HG02571 (cell line): ENCODE measurements around the gene VSIG8.

Source experiments
- ATAC-seq: cut with Tn5 transposase; IDR thresholded peaks from one replicate; pipeline ENCODE4 v1.9.1; 2021; ENCODE audit warnings: mild to moderate bottlenecking, moderate library complexity; ENCODE audit not compliant: unreplicated experiment

VSIG8 gene

DNA sequence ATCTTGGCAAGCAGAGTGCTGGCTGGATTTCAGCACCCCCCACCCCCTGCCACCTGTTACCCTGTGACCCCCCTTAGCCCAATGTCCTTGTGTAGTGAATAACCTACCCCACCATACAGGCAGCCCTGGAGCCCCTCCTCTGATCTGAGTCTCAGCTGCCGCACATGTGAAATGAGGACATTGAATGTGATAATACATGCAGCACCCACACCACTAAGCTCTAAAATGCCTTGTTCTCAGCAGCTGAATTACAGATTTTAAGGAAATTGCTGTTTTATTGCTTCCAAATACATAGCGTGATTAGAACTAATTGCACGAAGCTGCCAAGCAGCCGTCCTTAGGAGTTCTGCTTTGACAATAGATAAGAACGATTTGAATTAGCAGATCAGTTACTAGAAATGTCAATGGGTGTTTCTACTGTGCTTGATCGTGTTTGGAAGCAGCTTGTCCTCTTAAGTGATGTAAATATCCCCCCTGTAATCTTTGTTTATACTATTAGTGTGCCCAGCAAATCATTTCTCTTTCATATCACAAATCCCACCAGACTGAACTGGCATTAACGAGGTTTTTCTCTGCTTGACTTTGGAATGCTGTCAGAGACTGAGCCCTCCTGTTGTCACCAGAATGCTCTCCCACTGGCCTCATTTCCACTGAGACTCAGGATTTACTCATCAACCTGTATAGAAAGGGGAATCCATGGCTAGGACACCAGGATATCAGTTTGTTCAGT lies 30.9 kb downstream of the VSIG8 start:
- no peak for ATAC-seq

DNA sequence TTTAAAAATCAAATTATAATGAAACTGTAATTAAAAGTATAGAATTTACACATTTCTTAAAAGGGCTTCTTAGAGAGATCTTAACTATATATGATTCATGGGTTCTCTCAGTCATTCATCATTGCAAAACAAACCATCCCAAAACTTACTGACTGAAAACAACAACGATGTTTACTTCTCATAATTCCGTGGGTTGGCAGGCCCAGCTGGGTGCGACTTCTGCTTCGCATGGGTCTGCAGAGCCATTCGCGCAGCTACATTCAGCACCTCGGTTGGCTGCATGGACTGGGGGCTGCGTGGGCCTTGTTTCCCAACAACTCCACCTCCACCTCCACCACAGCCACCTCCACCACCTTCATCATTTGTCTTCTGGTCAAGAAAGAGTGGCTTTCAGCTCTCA lies 31.7 kb downstream of the VSIG8 start:
- no peak for ATAC-seq

DNA sequence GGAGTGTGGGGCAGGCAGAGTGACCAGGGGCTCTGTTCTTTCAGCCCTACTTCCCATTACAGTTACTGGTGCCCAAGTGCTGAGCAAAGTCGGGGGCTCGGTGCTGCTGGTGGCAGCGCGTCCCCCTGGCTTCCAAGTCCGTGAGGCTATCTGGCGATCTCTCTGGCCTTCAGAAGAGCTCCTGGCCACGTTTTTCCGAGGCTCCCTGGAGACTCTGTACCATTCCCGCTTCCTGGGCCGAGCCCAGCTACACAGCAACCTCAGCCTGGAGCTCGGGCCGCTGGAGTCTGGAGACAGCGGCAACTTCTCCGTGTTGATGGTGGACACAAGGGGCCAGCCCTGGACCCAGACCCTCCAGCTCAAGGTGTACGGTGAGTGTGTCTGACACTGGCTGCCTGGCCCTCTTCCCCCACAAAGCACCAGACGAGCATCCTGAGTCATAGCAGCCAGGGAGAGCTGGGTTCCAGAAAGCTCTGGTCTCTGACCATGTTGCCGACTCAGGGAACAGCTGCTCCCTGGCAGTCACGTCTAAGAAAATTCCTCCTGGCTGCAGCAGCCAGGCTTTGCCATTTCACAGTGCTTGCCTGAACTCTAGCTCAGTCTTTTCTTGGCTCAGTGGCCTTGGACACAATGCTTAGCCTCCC lies 32.5 kb downstream of the VSIG8 start:
- ATAC-seq, result no peak

DNA sequence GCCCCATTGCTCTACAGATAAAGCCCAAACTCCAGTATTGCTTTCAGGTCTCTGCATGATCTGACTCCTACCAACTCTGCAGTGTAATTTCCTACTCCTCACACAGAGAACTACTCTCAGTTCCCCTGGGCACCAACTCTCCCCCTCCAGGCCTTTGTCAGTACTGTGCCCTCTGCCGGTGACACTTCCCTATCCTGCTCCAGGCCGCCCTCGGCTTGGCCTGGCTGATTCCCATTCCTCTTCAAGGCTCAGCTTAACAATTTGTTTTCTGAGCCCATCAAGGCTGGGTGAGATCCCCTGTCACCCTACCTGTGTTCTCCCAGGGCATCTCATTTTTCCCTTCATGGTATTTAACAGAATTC lies 33.2 kb downstream of the VSIG8 start:
- peak; percentile 68 for ATAC-seq

DNA sequence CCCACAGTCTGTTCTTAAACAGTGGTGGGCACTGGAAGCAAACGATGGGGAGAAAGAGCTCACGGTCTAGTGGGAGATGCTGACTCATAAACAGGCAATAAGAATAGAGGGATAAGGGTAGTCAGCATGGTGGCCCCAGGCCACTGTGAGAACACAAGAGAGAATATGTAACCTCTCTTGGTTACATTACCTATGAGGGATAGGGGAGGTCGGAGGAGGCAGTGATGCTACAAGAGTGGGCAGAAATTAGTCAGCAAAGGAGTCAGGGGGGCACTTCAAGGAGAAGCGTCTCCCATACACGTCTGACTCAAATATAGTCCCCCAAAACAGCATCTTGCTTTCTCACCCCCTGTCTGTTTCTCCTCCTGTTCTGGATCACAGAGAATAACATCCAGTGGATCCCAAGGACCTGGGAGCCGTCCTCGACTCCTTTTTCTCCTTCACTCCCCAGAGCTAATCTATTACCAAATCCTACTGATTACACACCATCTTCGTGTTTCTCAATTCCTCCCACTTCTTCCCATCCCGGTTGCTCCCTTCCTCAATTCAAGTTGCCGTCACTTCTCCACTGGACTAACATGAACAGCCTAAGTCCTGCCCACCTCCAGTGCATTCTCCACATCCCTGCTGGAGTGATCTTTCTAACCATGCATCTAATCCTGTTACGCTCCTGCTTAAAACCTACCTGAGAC lies 33.7 kb downstream of the VSIG8 start:
- ATAC-seq, result no peak

DNA sequence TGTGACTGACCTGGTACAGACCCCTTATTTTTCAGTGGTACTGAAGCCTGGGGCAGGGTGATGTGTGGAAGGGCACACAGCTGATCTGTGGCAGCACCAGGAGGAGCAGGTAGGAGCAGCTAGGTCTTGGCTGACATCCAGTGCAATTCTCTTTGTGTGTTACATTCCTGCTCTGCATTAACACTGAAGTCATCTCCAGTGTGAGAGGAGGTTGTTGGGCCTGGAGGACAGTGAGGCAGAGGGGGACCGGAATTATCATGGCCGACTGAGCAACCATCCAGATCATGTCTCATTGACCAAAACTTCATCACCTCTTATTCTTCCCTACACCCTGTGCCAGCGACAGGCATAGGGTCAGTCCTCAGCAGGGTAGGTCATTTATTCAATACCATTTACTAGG lies 34.3 kb downstream of the VSIG8 start:
- no peak for ATAC-seq

DNA sequence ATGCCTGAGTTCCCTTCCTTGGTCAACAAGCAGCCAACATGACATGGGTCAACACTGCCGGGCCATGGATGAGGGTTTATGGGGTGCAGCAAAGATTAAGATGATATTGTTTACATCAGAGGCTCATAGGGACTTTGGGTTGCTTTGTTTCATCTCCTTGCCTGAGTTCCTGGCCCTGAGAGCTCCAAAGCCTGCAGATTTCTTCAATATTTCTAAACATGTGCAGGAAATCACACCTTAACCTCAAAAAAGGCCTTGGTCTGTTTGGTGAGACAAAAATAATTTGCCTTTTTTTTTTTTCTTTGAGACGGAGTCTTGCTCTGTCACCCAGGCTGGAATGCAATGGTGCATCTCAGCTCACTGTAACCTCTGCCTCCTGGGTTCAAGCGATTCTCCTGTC lies 34.9 kb downstream of the VSIG8 start:
- ATAC-seq, result no peak

DNA sequence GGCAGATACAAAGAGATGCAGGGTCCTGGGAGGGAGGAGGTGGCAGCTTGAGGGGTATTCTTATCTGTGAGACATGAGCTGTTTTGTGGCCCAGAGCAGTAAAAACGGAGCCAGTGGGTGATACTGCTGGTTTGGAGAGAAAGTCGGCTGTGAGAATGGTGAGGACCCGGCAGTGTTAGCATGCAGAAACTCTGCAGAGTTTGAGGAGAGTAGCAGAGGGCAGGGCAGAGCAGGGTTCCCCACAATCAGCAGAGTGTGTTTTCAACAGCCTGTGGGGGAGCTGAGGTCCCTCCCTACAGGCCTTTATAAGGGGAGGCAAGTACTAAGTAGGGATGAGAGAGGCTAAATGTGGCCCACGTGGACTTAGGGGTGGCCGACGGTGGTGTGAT lies 35.4 kb downstream of the VSIG8 start:
- ATAC-seq, result no peak

DNA sequence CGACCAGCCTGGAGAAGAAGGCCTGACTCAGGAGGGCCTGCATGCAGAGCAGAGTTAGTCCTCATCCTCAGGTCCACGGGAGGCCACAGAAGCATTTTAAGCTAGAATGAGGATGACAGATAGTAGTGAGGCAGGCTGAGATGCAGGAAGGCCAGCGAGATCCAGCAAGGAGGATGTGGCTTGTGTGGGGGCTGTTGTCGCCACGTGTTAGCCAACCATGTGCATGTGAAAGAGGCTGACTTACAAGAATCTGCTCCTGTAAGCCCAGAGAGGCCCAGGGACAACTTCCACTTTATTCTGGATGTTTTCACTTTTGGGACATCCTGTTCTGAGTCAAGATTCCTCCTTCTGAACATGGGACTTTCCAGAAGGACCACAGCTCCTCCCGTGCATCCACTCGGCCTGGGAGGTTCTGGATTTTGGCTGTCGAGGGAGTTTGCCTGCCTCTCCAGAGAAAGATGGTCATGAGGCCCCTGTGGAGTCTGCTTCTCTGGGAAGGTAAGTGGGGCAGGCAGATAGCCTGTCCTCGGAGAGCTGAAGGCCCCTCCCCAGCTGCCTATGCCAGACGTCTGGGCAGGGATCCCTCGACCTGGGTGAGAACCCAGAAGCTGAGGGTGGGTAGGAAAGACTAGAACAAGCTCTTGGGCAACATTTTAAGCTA lies 35.9 kb downstream of the VSIG8 start, which contains the start of gene SLAMF8:
SLAMF8 (plus strand) TSS at position 433 of the 661 bp plus-strand sequence; CDS start at position 459, 26 bp downstream.
- ATAC-seq, result no peak

DNA sequence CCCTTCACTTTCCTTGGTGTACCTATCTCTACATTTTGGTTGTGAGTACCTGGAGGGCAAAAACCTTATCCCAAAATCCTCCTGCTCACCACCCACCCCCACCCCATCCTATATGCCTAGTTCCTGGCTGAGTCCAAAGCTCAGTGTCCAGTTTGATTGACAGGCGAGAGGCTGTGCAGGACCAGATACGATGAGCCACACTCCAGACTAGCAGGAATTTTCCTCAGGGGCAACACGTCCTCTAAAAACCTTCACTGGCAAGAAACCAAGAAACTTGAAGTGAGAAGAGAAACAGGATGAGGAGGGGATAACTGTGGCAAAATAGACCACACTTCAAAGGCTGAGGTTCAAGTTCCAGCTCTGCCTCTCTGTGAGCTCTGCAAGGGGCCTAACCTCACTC lies 36.9 kb downstream of the VSIG8 start:
- no peak for ATAC-seq

DNA sequence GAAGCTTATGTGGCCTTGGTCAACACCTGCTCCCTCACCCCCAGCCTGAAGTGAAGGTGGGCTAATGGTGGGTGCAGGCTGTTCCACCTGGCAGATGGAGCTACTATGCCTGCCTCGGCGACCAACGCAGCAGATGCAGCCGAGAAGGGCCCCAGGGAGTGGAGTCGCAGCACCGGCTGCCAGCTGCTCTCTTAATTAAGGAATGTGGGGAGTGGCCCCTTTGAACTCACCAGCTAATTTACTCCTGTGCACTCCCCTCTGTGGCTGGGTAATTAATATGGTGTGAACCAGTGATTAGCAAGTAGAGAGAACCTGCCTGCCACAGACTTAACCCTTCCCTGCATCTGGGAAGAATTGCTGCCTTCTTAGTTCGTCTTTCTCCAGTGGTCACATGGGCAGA lies 39.1 kb downstream of the VSIG8 start:
- ATAC-seq, result no peak

DNA sequence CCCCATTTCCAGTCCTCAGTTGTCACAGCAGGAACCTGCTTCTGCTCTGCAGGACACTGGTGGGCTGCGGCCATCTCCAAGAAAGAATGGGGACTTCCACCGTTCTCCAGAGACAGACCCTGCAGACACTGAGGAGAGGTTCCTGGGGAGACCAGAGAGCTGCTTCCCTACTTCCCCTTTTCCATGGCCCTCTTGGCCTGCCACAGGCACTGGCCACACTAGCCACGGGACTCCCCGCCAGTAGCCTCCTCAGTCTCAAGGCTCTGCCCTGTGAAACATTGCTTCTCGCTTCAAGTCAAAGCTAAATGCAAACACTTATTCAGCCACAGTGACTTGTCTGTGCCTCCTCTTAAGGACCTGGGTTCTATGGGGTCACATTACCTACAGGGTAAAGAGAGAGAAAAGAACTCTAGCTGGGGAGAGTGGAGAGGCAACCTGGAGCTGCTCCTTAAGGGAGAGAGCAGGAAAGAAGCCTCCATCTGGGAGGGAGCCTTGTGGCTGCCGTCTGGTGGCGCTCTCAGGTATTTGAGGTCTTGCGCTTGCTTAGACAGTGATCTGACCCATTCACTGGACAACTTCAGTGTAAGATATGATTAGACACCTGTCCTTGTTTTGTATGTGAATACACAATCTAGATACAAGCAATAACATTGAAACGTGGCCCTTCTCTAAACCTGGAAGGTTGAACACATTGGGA lies 41.1 kb downstream of the VSIG8 start:
- ATAC-seq, result no peak

DNA sequence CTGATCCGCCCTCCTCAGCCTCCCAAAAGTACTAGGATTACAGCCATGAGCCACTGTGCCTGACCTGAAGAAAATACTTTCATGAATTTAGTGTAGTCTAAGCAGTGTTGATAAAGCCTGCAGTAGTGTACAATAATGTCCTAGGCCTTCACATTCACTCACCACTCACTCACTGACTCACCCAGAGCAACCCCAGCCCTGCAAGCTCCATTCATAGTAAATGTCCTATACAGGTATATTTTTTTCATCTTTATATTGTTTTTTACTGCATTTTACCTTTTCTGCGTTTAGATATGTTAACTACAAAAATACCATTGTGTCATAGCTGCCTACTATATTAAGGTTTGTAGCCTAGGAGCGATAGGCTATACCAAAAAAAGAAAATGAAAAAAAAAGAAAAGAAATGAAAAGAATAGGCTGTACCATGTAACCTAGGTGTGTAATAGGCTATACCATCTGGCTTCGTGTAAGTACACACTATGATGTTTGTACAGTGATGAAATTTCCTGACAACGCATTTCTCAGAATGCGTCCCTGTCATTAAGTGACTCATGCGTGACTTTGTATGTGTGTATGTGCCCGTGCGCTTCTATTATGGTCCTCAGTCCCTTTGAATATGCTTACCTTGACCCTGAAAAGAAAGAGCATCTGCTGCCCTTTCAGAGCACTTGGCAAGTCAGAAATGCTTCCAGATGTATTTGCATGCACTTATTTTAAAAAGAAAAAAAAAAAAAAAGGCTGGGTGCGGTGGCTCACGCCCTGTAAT lies 45.0 kb downstream of the VSIG8 start:
- no peak for ATAC-seq

DNA sequence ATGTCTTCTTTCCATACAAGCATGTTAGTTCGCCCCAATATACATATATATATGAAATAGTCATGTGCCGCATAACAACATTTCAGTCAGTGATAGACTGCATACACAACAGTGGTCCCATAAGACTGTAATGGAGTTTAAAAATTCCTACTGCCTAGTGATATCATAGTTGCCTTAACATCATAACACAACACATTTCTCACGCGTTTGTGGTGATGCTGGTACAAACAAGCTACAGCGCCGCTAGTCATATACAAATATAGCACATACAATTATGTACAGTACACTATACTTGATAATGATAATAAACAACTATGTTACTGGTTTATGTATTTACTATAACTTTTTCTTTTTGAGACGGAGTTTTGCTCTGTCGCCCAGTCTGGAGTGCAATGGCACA lies 46.5 kb downstream of the VSIG8 start:
- ATAC-seq, result no peak

DNA sequence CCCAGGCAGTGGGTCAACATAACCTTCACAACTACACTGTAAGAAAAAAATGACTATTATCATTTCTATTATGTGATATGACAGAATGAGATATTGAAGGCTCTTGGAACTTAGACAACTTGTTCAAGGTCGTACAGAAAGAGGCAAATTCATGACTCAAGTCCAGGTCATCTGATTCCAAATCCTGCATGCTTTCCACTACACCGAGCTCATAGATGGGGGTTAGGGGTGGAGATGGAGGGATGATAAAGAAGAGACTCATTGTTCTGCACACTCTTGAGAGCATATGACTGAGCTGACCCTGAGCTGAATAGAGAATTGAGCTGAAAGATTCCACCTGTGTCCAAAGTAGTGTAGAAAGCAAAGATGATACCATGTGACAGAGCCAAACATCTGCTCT lies 57.5 kb downstream of the VSIG8 start:
- no peak for ATAC-seq
